BE2C (cell line): ENCODE results near the gene PRODH. TPM values are rescaled to one million over a fixed set of nuclear protein-coding genes. Genes with fewer than 3 reads are reported as not detected.

Source experiments
- DNase-seq: peaks from one replicate; pipeline ENCODE4 v3.0.0-alpha.2; 2020
- H3K27me3 ChIP-seq: fragments of 250-450 bp; sonication (Bioruptor Pico); 2 replicates; pipeline ENCODE4 v1.5.1; 2020; ENCODE audit warnings: mild to moderate bottlenecking
- H3K36me3 ChIP-seq: fragments of 250-450 bp; sonication (Bioruptor Pico); 2 replicates; pipeline ENCODE4 v1.5.1; 2020; ENCODE audit warnings: mild to moderate bottlenecking
- H3K4me1 ChIP-seq: fragments of 250-450 bp; sonication (Bioruptor Pico); 2 replicates; pipeline ENCODE4 v1.5.1; 2020
- H3K4me3 ChIP-seq: 2 replicates; pipeline ENCODE4 v1.5.1; 2011; ENCODE audit warnings: low read depth, low read length
- H3K9me3 ChIP-seq: fragments of 250-450 bp; sonication (Bioruptor Pico); 2 replicates; pipeline ENCODE4 v1.5.1; 2020
- CTCF ChIP-seq: IDR thresholded peaks from 2 replicates; pipeline ENCODE4 v1.5.1; 2012; ENCODE audit warnings: mild to moderate bottlenecking, low read depth, low read length
- polyA plus RNA-seq: library from polyadenylated mRNA; unstranded; fragments of >200 nt; gene quantifications from one replicate; pipeline ENCODE4 v1.2.1, GENCODE V29; 2012; ENCODE audit warnings: low read depth, missing spikeins; ENCODE audit not compliant: insufficient read length, insufficient read depth

PRODH gene
- 1.4 TPM for polyA plus RNA-seq

- Histone ChIP-seq H3K4me1 (no peaks in the 10 kb centered on the region), H3K36me3 (no peaks in the 10 kb centered on the region), H3K27me3 (no peaks in the 10 kb centered on the region), H3K9me3 (no peaks in the 10 kb centered on the region), H3K4me3 (no peak within 1 kb of the TSS)
- DNase-seq: no peak
- no peak for TF ChIP-seq CTCF
Measured at GRCh38 chr22:18935889-18936529, at the start of gene PRODH. PRODH (minus strand) TSS chr22:18936293; CDS start chr22:18936287, 6 bp downstream.

- Histone ChIP-seq H3K27me3 (no peaks in the 10 kb centered on the region), H3K9me3 (no peaks in the 10 kb centered on the region), H3K36me3 (no peaks in the 10 kb centered on the region), H3K4me3 (no peak overlapping the region), H3K4me1 (no peaks in the 10 kb centered on the region)
- TF ChIP-seq CTCF: no peak
- DNase-seq: no peak
Measured at GRCh38 chr22:18985780-18986179, 49.7 kb upstream of the PRODH start.

- no peaks in the 10 kb centered on the region for H3K4me1 ChIP-seq
- H3K9me3 ChIP-seq: no peaks in the 10 kb centered on the region
- no peak for TF ChIP-seq CTCF
- no peaks in the 10 kb centered on the region for H3K36me3 ChIP-seq
- no peak for DNase-seq
- H3K27me3 ChIP-seq: no peaks in the 10 kb centered on the region
- H3K4me3 ChIP-seq: no peak overlapping the region
Measured at GRCh38 chr22:18984564-18984963, 48.5 kb upstream of the PRODH start.

GRCh38 chr22:18983120-18983651 lies 47.1 kb upstream of the PRODH start:
- H3K4me3 ChIP-seq: no peak overlapping the region
- no peaks in the 10 kb centered on the region for H3K4me1 ChIP-seq
- no peaks in the 10 kb centered on the region for H3K9me3 ChIP-seq
- no peak for TF ChIP-seq CTCF
- no peaks in the 10 kb centered on the region for H3K27me3 ChIP-seq
- no peak for DNase-seq
- H3K36me3 ChIP-seq: no peaks in the 10 kb centered on the region

- H3K27me3 ChIP-seq: no peaks in the 10 kb centered on the region
- no peak for DNase-seq
- no peaks in the 10 kb centered on the region for H3K4me1 ChIP-seq
- no peaks in the 10 kb centered on the region for H3K9me3 ChIP-seq
- no peak for TF ChIP-seq CTCF
- no peak overlapping the region for H3K4me3 ChIP-seq
- H3K36me3 ChIP-seq: no peaks in the 10 kb centered on the region
Measured at GRCh38 chr22:18980829-18981228, 44.7 kb upstream of the PRODH start.

GRCh38 chr22:18979957-18980356 lies 43.9 kb upstream of the PRODH start:
- TF ChIP-seq CTCF: no peak
- Histone ChIP-seq H3K27me3 (no peaks in the 10 kb centered on the region), H3K9me3 (no peaks in the 10 kb centered on the region)

More at GRCh38 chr22:18979957-18980356, 43.9 kb upstream of the PRODH start:
- Histone ChIP-seq H3K36me3 (no peaks in the 10 kb centered on the region), H3K4me1 (no peaks in the 10 kb centered on the region), H3K4me3 (no peak overlapping the region)
- DNase-seq: no peak
